GM19463 (cell line): Measurements from ENCODE around the gene AHR.

Experiments
- ATAC-seq: cut with Tn5 transposase; IDR thresholded peaks from one replicate; pipeline ENCODE4 v1.9.1; 2021; ENCODE audit warnings: mild to moderate bottlenecking, moderate library complexity; ENCODE audit not compliant: unreplicated experiment

Gene AHR

DNA sequence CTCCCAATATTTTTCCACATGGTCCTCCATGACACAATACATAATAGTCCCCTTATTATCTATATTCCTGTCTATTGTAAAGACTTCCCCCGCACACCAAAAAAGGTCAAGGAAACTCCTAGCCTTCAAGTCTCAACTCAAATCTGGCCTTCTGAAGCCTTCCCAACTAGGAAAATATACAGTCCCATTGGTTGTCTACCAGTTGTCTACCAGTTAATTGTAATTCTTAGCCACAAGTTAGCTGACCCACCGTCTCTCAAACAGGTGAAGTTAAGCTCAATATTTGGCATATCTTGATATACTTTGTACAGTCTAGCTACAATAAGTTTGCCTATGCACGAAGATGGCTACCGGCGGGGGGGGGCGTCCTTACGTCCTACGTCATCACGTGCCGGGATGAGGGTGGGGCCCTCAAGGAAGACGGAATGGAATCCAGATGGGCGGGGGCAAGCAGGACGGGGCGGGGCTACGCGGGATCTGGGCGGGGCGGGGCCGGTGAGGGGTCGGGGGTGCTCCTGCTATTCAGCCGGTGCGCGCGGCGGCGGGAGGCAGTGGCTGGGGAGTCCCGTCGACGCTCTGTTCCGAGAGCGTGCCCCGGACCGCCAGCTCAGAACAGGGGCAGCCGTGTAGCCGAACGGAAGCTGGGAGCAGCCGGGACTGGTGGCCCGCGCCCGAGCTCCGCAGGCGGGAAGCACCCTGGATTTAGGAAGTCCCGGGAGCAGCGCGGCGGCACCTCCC lies at the start of gene AHR:
Gene AHR, plus strand, starts transcription at position 551 of the 738 bp plus-strand sequence. CDS start 613 bp downstream, outside the sequence.
- ATAC-seq = peak; percentile 60

DNA sequence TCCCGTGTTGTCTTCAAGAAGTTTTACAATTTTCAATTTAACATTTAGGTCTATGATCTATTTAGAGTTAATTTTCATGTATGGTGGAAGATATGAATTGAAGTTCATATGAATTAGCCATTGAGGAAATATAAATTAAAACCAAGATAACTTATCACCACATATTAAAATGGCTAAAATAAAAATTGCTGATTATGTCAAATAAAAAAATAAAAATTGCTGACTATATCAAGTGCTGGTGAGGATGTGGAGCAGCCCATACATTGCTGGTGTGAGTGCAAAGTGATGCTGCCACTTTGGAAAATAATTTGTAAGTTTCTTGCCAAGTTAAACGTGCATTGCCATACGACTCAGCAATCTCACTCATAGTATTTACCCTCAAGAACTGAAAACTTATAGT lies 44.6 kb upstream of the AHR start:
- ATAC-seq = no peak

DNA sequence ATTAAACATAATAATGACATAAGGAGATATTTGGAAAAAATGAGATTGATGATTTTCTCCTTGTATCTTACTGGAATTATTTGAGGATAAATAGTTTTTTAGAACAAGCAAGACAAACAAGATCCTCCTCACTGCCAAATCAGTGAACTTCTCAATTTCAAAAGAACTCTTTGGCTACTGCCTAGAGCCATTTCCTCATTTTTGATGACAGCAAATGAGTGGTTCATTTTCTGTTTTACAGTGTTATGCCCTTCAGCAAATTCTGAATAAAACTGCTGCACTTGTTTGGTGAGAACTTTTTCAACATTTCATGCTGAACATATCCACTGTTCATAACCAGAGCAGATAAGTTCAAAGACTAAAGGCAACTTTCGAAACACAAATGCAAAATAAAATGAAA lies 42.5 kb upstream of the AHR start:
- ATAC-seq = no peak

DNA sequence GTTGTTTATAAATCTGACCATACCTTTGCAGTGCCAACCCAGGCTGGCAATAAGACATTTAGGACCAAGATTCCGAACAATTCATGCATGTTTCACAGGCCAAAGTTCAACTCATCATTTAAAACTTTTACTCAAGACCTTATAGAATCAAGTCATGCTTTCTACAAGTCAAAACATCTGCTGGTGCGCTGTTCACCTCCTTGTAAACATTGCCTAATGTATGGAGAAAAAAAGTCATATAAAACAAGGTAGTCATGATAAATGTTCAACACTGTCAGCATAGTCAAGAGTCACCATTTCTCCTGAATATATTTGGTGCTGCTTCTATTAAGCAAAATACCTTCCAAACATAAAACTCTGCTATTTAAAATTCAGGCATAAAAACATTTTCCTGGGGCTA lies 42.1 kb upstream of the AHR start:
- ATAC-seq = no peak

DNA sequence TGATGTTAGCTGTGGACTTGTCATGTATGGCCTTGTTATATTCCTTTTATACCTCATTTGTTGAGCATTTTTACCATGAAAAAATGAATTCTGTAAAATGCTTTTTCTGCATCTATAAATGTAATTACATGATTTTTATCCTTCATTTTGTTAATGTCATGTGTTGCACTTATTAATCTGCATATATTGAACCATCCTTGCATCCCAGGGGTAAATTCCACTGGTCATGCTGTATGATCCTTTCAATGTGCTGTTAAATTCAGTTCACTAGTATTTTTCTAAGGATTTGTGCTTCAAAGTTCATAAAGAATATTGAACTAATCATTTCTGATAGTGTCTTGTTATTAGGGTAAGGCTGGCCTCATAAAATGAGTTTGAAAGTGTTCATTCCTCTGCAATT lies 31.9 kb upstream of the AHR start:
- ATAC-seq = no peak

DNA sequence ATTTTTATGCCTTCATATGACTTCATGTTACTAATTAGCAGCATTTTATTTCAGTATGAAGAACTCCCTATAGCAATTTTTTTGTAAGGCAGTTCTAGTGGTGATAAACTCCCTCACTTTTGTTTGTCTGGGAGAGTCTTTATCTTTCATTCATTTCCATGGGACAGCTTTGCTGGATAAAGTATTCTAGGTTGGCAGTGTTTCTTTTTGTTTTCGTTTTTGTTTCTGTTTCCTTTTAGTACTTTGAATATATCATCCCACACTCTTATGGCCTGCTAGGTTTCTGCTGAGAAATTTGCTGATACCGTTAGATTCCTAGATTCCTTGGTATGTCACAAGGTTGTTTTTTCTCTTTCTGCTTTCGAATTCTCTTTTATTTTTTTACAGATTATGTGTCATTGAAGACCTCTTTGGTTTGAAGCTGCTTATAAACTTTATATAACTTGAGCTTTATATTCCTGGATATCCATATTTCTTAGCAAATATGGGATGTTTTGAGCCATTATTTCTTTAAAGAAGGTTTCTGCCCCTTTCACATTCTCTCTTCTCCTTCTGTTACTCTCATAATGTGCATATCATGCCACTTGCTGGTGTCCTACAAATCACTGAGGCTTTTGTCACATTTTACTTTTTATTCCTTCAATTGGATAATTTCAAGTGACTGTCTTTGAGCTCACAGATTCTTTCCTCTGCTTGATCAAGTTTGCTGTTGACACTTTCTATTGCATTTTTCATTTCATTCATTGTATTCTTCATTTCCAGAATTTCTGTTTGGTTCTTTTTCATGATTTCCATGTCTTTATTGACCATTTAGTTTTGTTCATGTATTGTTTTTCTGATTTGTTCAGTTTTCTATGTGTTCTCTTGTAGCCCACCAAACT lies 28.9 kb upstream of the AHR start:
- ATAC-seq = no peak

DNA sequence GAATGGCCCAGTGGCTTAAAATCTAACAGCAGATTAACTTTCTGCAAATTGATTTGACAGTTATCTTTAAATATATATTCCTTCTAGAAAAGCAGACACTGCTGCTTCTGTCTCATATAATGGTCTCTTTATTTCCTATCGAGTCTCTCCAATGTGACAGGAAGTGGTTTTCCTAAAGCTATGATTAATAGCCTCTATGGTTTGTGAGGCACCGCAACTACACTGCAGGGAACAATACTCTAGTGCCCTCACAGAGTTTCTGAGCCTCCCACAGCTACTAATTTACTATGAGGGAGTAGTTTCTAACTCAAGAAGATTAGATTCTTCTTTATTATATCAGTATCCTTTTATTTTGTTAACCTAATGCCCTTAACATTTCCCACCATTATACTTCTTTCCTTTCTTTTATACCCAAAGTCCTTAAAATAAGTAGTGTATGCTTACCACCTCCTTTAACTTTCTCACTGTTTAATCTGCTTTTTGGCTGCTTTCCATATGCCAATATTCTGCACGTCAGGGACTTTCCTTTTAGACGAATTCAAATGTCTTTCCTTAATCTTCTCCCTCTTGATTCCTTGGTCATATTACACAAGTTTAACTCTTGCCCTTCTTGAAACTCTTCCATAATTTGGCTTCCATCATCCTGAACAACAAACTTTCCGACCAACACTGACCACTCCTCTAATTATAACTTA lies 23.8 kb upstream of the AHR start:
- no peak for ATAC-seq

DNA sequence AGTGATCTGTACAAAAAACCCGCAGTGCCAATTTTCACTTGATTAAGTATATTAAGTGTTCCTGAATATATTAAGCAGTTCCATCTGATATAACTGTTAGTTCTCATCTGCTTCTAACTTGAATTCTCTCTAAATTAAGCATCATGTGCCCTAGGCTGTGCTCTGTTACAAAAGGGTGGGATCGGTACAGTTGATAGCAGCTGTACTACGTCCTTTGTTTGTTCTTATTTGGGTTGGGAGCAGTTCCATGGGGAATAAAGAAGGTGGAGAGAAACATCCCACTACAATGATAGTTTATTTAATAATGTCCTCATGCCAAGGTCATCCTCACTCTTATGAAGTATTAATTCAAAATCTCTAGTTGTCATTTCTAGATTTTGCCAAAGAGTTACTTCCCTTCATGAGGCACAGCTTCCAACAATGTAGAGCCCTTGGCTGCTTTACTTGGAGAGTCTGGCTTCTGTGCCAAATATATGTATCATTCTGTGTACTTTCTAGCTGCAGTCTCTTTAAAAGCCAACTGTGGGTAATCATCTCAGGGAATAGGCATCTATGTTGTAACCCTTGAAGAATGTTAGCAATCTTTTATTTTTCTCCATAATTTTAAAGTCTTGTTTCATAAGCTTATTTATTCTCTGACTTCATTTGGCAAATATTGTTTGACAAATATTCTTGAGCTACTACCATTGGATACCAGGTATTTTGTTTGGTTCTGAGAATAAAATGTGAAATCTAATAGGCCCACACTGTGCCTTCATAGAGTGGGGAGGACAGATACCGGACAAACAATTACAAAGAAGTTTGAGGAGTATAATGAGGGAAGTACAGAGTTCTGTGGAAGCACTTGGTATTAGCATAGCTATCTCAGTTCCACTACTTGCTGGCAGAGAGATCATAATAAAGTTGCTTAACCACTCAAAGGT lies 22.4 kb upstream of the AHR start:
- no peak for ATAC-seq

DNA sequence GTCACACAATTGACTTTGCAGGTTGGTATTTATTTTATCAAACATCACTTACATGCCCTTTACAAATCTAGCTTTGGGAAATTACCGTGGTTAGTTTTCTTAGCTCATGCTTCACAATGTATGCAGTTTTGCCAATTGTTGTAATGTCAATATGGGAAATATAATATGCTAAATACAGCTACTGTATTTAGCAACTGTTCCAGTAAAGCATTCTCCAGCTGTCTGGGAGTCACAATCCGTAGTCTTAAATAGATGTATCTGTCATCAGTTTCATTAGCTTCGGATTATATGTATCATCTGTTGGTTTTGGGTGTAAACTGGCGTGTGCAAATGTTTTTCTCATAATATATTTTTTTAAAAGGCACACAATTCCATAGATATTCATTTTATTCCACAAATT lies 19.4 kb upstream of the AHR start:
- ATAC-seq = no peak

DNA sequence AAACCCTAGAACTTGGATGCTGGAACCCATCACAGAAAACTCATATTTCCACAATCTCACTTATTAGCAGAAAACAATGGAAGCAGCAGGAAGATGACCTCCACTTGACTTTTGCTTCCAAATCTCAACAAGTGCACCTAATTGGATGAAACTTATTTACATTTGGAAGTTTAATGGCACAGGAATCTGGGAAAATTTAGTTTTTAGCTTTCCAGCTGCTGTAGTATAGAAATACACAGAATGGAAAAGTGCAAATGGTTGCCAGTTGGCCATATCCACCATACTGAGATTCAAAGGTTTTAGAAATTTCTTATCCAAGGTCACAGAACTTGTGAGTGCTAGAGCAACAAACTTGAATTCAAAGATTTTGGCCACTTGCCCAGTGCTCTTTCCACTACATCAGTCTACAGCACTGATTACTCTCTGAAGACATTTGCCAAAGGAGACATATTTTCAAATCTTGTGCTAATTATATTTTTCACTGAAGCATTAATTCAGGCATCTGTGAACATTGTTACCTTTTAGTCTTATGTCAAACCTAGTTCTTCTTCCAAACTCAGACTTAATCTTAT lies 9.3 kb upstream of the AHR start:
- no peak for ATAC-seq

DNA sequence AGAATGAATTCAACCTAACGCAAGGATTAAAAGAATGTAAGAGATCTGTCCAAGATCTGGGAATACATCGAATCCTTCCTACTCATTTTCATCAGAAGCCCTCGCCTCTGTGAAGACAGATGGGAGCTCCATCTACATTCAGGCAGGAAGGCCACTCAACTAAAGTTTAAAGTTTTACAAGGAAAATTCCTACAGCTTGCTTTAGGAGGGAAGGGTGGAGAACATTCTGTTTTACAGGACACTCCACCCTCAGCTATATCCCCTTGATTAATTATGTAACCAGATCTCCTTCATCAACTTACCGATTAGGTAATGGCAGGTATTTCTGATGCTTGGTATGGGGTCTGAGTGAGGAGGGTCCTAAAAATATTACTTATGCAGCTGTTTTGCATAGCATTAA lies 5.6 kb upstream of the AHR start:
- ATAC-seq = no peak

DNA sequence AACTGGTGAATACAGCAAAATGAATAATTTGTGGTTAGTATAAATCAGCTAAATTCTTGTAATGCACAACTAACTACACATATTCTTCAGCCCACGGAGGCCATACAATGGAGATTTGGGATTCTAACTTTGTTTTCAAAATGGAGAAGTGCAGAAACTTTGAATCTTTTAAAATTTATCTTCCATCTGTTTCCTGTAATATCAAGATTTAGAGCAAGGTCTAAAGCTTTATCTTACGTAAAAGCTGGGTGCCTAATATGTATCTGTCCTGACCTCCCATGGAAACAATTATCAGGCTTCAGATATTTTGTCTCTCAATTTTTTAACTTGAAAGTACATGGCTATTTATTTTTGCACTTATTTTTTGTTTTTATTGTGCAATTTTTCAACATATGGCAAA lies 5.0 kb upstream of the AHR start:
- no peak for ATAC-seq

DNA sequence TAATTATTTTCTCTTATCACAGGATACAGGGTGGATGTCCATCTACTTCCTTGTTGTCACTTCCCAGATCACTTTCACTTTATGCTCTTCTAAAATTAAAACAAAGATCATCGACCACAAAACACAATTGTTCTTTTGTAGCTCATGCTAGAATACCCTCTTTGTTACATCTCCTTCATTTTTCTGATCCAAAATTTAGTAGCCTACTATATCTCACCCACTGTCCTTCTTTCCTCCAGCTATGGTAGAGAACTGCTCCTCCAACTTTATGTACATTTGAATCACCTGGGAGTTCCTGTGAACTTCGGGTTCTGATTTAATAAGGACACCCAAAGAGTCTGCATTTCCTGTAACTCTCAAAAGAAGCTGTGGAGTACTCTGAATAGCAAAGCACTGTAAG lies 1.2 kb upstream of the AHR start:
- ATAC-seq = no peak

DNA sequence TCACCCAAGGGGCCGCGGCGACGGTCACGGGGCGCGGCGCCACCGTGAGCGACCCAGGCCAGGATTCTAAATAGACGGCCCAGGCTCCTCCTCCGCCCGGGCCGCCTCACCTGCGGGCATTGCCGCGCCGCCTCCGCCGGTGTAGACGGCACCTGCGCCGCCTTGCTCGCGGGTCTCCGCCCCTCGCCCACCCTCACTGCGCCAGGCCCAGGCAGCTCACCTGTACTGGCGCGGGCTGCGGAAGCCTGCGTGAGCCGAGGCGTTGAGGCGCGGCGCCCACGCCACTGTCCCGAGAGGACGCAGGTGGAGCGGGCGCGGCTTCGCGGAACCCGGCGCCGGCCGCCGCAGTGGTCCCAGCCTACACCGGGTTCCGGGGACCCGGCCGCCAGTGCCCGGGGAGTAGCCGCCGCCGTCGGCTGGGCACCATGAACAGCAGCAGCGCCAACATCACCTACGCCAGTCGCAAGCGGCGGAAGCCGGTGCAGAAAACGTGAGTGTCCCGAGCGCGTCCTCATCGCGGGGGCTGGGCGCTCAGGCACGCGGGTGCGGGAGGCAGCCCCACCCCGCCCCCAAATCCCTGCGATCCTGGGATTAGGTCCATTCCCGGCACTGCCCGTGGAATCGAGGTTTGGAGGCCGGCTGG lies 509 bp downstream of the AHR start:
- ATAC-seq = peak; percentile 41

DNA sequence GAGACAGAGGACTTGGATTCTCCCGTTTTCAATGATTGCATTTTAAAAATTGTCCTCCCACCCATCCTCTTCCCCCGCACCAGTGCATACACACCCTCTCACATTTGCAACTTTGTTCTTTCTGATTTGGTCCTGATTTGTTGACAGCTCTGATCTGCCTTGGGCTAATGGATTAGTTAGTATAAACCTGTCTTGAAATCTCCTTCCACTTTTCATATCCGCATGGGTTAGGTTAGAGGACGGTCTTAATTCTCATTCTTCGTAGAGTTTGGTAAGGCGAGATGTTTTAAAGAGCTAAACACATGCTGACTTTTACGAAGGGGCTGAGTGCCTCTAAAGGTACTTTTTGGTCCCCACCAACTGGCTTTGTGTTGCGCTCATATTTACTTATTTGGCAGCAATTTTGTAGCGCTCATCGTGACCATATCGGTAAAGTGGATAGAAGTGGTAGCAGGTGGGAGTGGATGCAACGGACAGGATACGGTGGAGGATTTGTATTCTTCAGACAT lies 1.1 kb downstream of the AHR start:
- no peak for ATAC-seq

DNA sequence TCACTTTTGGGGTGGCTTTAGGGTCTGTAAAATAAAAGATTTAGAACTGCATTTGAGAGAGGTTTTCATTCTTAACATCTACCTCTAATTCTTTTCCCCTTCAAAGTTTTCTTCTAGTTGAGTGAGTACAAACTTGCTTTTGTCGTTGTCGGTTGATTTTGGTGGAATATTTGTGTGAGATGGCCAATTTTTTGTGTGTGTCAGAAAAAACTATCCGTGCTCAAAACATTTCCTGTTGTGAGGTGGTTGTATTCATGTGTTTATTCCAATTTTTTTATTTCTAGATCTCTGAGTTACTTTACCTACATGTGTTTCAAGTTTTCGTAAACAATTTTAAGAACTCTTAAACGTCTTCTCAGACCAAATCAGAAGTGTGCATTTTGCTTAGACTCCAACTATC lies 1.6 kb downstream of the AHR start:
- no peak for ATAC-seq

DNA sequence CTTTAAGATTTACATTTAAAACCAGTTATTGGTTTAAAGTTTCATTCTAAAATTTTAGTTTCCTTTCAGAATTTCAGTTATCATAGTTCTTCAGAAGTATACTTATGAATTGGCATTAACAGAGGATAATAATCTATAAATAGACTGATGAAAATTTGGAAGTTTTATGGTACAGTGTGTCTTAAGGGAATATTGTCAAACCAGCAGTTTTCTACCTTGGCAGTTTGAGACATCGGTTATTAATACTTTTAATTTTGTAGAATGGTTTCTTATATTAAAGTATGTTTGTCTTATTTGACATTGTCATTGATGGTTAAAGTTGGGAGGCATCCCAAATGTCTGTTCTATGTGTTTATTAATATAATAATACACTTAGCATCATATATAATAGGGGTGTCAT lies 2.0 kb downstream of the AHR start:
- ATAC-seq = no peak

DNA sequence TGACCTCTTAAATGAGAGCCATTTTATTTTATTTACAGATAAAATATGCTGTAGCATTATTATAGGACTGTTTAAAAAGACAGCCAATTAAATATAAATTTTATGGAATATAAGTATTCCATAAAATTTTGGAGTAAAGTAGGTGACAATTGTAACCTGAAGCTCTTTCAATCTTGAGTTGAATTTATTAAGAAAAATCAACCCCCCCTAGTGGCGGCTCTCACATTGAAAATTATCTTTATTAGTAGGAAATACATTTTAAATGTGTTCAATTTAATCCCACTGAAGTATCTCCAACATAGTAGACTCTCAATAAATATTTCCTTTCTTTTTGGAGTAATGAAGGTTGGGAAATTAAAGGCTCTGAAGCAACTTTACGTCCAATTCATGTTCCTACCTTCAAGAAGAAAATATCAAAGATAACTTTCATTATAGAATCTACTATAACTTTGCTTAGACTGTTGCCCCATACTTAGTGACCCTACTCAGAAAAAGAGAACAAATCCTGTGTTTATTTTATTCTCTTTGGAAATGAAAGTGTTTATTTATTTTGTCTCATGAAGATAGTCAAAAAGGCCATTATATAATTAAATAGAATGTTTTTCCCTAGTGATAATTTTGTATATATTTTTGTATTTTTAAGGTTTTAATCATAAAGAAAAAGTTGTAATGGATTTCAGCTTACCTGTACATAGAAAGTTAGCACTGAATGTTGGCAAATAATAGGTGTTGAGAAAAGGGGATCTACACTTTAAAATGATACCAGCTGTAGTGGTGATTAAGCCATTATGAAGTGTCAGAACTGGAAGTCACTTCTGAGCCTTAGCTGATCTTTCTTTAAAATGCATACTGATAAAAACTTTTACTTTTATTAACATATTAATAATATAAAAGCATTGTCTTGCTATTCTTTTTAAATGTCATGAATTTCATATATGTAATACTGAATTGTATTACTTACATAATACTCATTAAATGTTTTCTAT lies 3.3 kb downstream of the AHR start:
- no peak for ATAC-seq
